HG03108 (cell line): ENCODE data around the gene CD22.

Experiments
- ATAC-seq: cut with Tn5 transposase; IDR thresholded peaks from one replicate; pipeline ENCODE4 v1.9.1; 2021; ENCODE audit warnings: moderate library complexity; ENCODE audit not compliant: unreplicated experiment

Gene CD22

DNA sequence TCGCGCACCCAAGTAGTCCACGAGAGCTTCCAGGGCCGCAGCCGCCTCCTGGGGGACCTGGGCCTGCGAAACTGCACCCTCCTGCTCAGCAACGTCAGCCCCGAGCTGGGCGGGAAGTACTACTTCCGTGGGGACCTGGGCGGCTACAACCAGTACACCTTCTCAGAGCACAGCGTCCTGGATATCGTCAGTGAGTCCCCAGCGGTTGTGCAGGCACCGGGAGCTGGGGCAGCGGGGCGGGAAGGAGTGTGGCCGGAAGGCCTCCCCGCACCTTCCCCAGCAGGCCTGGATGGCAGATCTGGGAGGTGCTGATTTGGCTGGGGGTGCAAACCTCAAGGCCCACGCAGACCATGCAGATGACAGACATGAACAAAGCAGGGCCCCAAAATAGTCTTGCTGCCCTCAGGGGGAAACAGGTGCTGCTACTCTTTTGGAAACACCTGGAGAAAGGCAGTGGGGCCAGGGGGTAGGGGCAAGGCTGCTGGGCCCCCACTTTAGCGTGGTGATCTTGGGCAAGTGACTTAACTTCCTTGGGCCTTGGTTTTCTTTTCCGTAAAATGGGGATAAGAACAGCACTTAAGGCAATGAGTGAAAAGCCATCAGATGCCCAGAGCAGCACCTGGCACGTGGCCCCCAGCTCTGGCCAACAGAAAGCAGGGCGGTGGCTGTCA, 33.1 kb upstream of the CD22 start:
- ATAC-seq = no peak

DNA sequence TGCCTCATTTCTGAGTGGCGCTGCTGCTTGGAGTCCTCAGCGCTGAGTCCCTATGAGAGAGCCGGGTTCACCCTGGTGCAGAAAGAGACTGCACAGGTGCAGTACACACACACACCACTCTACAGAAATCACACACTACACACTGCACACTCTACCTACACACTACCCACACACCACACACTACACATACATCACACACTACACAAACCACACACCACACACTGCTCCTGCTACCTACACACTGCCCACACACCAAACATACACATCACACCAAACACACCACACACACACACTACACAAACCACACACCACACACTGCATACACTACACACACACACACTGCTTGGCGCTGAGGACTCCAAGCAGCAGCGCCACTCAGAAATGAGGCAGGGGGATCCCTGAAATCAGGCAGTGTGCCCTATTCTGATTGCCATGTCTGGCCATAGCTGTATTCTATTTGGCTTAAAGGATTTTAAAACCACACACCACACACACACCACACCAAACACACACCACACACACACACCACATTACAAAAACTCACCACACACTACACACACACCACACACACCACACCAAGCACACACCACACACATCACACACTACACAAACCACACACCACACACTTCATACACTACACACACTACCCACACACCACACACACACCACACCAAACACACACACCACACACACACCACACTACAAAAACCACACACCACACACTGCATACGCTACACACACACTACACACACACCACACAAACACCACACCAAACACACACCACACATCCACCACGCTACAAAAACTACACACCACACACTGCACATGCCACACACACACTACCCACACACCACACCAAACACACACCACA, 32.1 kb upstream of the CD22 start:
- ATAC-seq = no peak

DNA sequence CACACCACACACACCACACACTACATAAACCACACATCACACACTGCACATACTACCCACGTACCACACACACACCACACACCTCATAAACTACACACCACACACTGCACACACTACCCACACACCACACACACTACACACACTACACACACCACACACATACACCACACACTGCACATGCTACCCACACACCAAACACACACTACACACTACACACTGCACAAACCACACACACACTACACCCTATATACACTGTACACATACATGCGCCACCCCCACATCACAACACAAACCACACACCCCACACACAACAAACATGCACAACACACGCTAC, 31.5 kb upstream of the CD22 start:
- ATAC-seq = no peak

DNA sequence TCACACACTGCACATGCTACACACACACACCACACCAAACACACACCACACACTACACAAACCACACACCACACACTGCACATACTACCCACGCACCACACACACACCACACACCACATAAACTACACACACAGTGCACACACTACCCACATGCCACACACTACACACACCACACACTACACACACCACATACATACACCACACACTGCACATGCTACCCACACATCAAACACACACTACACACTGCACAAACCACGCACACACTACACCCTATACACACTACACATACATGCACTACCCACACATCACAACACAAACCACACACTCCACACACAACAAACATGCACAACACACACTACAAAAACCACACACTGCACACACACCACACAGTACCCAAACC, 31.1 kb upstream of the CD22 start:
- no peak for ATAC-seq

DNA sequence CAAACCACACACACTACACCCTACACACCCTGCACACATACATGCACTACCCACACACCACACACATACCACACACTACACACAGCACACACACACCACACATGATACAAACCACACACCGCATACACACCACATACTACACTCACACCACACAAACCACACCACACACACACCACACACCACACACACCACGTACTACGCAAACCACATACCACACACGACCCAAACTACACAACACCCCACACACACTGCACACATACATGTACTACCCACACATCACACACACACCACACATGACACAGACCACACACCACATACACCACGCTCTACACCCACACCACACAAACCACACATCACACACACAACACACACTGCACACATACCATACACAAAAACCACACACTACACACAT, 30.4 kb upstream of the CD22 start:
- no peak for ATAC-seq

DNA sequence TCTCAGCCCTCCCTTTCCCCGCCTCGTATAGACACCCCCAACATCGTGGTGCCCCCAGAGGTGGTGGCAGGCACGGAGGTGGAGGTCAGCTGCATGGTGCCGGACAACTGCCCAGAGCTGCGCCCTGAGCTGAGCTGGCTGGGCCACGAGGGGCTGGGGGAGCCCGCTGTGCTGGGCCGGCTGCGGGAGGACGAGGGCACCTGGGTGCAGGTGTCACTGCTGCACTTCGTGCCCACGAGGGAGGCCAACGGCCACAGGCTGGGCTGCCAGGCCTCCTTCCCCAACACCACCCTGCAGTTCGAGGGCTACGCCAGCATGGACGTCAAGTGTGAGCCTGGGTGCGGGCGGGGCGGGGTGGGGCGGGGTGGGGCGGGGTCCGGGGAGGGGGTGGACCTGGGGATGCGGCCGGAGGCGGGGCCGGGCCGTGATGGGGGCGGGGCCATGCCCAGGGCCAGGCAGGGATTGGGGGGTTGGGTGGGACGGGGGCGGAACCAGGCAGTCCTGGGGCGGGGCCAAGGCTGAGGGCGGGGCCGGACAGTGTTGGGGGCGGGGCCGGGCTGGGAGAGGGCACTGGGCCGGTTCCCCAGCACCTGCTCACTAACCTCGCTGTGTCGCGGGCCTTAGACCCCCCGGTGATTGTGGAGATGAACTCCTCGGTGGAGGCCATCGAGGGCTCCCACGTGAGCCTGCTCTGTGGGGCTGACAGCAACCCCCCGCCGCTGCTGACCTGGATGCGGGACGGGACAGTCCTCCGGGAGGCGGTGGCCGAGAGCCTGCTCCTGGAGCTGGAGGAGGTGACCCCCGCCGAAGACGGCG, 29.3 kb upstream of the CD22 start:
- no peak for ATAC-seq

DNA sequence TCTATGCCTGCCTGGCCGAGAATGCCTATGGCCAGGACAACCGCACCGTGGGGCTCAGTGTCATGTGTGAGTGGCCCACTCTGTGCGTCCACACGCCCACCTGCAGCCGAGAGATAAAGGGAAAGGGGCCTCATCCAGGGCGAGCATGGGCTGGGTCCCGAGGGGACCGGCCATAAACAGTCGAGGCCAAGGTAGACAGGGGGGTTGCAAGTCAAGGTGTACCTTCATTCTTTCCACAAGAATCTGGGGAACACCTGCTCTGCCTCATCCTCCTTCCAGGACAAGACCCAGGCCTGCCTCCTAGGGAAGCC, 28.7 kb upstream of the CD22 start:
- no peak for ATAC-seq

DNA sequence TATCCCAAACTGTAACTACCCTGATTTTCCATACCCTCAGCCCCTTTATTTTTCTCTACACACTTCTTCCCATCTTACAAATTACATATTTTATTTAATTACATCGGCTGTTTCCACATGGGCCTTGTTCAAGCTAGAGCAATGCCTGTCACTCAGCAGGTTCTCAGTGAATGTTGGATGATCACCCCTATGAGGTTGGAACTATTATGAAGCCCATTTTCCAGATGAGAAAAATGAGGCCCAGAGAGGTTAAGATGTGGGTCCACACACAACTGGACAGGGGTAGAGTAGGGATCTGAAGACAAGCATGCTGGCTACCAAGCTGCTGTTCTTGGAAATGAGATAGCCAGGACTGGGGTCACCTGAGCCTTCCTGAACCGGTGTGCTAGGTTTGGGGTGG, 27.0 kb upstream of the CD22 start:
- no peak for ATAC-seq

DNA sequence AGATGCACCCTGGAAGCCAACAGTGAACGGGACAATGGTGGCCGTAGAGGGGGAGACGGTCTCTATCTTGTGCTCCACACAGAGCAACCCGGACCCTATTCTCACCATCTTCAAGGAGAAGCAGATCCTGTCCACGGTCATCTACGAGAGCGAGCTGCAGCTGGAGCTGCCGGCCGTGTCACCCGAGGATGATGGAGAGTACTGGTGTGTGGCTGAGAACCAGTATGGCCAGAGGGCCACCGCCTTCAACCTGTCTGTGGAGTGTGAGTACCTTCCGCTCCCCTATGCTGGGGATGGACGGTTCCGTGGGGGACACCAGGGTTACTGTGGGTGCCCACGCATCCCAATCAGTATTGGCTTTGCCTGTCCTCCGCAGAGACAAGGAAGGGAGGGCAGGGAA, 26.5 kb upstream of the CD22 start:
- no peak for ATAC-seq

DNA sequence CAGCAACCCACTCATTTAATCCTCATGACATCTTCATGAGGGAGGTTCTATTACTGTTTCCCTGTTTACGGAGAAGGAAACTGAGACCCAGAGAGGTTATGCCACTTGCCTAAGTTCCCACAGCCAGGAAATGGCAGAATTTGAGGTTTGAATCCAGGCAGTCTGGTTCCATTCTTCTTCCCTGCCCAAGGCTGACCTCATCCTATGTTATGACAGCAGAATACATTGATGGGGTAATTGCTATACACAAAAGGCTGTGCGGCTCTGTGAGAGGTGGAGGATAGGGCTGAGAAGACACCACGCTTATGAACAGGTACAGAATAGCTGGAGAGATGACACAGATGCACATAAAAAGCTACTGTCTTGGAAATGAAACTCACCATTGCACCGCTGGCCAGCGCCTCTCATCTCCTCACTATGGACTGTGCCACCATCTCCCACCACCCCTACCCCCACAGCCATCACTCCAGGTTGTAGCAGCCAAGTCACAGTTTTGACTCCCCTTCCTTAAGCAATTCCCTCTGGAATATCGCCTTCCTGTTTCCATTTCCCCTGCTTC, 25.6 kb upstream of the CD22 start:
- no peak for ATAC-seq

DNA sequence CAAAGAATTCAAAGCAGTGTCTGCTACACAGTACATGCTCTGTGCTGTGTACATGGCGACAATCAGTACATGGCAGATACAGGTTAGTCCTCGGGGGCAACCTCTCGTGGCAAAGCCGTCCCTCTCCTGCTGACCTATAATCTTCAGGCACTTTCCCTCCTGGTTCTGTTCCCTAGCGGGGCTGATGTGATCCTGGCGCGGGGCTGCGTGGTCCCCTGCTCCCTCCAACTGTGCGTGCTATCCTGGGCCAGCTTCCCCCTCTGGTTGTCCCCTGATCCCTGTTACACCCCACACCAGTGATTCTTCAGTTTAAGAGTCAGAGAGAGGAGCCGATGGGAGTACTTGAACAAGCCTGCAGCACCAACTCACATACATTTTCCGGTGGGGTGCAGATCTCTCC, 25.0 kb upstream of the CD22 start:
- no peak for ATAC-seq

DNA sequence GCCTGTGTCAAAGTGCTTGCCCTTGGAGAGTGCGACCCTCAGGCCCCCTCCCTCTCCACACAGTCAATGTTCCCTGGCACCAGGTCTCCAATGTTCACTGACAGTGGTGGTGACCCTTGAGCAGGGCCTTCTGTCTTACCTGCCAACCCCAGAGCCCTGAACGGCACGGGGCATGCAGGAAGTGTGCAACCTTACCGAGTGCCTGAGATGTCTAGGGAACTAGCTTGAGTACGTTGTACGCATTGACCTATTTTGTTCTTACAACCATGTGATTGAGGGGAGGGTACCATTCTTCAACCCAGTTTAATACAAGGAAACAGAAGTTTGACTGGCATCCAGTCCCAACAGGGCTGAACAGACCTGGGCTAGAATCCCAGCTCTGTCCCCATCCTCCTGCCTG, 23.8 kb upstream of the CD22 start:
- no peak for ATAC-seq

DNA sequence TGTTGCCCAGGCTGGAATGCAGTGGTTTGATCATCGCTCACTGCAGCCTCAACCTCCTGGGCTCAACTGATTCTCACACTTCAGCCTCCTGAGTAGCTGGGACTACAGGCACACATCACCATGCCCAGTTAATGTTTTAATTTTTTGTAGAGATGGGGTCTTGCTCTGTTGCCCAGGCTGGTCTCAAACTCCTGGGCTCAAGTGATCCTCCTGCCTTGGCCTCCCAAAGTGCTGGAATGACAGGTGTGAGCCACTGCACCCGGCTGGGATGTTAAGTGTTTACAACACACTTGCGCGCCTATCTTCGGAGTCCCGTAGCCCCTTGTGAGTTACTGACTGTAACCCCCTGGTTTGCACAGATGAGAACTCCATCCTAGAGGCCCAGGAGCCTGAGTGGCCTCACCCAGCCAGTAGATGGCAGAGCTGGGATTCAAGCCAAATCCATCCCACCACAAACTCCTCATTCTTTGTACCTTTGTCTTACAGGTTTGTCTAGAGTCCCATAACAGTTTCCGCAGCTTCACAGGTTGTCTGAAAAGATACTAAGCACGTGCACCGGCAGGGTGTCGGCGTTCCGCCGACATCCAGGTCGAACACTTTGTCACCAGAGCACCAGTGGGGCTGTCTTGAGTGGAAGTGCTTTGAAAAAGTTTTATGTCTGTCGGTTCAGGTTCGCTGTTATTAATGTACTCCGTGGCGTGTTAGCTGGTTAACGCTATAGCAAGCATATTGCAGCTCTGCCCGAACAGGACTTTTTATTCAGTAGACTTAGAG, 22.3 kb upstream of the CD22 start:
- ATAC-seq = no peak

DNA sequence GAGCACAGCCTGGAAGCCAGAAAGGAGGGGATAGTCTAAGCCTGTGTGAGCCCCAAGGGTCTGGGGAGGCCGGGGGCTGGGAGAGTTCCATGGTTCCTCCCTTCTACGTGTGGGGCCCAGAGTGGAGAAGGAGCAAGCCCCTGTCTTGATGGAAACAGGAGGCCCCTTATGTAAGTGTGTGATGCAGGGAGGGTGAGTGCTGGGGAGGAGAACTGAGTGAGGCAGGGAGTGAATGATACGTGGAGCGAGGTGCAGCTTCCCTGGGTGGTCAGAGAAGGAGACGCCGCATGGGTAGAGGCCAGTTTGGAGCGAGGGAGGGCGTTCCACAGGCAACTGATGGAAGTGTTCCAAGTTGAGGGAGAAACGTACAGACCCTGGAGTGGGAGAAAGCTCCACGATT, 21.1 kb upstream of the CD22 start:
- ATAC-seq = no peak

DNA sequence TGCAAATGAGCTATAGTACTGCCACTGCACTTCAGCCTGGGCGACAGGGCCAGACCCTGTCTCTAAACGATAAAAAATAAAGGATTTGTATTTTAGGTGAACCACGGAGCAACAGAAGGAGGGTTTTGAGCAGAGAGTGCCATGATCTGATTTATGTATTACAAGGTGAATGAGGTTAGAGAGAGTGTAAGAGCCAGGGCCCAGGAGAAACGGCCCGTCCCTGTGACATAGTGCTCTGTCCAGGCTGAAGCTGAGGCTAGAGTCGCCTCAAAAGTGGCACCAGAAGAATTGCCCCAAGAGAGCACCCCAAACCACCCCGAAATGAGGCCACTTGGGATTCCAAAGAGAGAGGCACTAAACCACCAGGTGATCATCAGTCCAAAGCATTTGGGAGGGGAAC, 20.1 kb upstream of the CD22 start:
- ATAC-seq = no peak

DNA sequence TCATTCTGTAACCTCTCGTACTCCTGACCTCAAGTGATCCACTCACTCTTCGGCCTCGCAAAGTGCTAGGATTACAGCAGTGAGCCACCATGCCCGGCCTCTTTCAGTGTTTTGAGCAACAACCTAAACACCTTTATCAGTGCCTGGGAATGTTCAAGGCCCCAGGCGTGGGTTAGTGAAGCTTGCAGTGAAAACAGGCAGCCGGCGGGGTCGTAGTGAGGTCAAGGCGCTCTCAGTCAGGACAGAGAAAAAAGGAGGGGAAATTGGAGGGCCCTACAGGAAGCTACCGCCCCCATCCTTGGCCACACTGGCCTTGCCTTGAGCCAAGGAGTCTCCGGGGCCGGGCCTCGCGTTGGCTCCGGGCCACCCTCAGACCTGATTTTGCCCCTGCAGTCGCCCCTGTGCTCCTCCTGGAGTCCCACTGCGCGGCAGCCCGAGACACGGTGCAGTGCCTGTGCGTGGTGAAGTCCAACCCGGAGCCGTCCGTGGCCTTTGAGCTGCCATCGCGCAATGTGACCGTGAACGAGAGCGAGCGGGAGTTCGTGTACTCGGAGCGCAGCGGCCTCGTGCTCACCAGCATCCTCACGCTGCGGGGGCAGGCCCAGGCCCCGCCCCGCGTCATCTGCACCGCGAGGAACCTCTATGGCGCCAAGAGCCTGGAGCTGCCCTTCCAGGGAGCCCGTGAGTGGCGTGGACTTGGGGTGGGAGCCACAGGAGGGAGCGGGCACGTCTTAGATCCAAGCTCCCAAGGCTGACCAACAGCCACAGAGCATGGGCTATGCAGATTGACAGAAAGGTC, 19.3 kb upstream of the CD22 start:
- ATAC-seq = no peak

DNA sequence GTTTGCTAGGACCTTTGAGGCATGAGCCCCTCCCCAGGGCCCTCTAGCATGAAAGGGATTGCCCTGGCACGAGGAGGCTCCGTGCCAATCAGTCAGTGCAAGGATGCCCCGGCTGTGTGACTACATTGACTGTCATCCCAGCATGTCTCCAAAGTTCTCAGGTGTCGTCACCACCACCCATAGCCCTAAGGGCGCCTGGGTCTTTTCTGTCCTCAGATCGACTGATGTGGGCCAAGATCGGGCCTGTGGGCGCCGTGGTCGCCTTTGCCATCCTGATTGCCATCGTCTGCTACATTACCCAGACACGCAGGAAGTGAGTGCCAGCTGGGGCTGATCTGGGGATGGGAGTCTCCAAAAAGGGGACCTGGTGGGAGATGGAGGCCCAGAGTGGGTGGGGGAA, 18.7 kb upstream of the CD22 start:
- no peak for ATAC-seq

DNA sequence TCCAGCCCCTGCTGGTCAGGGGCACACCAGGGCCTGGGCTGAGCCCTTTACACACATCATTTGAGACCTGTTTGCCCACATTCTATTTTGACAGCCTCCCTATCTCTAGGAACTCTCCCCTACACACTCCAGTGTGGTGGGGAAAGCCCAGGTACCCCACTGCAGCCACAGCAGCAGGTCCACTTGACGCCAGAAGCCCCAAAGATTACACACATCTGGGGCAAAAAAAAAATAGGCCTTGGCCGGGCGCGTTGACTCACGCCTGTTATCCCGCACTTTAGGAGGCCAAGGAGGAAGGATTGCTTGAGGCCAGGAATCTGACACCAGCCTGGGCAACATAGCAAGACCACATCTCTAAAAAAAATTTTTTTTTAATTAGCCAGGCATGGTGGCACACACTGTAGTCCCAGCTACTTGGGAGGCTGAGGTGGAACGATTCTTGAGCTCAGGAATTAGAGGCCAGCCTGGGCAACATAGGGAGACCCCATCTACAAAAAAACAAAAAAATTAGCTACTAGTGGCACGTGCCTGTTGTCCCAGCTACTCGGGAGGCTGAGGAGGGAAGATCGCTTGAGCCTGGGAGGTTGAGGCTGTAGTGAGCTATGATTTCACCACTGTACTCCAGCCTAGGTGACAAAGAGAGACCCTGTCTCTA, 18.0 kb upstream of the CD22 start:
- no peak for ATAC-seq

DNA sequence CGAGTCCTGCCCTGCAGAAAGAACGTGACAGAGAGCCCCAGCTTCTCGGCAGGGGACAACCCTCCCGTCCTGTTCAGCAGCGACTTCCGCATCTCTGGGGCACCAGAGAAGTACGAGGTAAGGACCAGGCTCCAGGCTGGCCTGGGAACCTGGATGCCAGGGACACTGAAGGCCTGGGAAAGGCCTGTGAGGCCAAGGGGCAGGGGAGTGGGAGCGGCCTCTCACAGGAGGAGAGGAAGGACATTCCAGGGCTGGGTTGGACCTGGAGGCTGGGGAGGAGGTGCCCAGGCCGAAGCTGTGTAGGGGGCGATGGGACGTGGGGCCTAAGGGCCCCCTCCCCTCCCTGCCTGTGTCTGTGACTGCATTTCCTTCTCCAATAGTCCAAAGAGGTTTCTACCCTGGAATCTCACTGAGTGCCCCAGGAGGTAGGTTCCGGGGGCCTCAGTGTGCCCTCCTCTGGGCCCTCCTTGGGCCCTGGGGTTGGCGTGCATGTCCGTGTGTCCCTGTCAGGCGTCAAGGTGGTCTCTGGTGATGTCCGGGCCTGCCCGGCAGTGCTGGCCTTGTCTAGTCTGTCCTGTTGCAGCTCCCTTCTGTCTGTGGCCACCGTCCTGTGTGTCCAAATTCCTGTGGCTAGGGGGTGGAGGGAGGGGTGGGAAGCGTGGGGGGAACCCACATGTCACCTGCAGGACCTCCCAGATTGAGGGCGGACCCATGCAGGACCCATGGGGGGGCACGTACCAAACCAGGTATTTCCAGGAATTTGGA, 16.9 kb upstream of the CD22 start:
- ATAC-seq = no peak
